ENCODE measurements around the gene COBLL1.

COBLL1 gene

DNA sequence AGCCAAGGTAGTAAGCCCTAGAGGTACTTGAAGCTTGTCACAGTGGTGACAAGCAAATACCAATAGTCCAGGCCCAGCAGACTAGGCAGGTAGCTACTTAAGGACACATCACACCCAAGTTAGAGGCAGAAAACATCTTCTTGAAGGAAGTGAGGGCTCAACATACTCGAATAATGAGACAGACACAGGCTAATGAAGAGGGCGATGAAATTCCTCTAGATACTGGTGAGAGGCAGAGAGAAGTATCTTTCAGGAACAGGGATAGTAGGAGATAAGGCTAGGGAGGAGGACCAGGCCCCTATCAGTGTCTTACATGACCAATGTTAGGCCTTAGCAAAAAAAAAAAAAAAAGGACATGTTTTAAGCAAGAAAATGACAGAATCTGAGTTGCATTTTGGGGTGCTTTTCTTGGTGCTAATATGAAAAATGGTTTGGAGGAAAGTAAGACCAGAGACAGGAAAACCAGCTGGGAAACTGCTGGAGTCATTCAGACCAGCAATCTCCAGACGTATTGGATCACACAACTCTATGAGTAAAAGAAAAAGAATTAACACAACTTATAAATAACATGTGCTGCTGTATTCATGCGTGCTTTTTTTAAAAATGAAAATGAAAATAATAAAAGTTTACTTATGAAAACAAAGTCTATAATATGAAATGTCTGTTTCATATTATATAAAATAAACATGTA lies 37.7 kb downstream of the COBLL1 start:
- TF ChIP-seq POLR2AphosphoS5 (IDR thresholded peaks at IDR 0.05; ENCODE audit: low read depth, low read length): no peak
- no peak for TF ChIP-seq TAF1 (IDR thresholded peaks at IDR 0.05; ENCODE audit: borderline replicate concordance, insufficient read depth, low read length)
- no peak for TF ChIP-seq FOXP2 (optimal IDR thresholded peaks at IDR 0.05; ENCODE audit: borderline replicate concordance, extremely low read depth, extremely low read length, insufficient read depth)
- TF ChIP-seq, protein P1, sequence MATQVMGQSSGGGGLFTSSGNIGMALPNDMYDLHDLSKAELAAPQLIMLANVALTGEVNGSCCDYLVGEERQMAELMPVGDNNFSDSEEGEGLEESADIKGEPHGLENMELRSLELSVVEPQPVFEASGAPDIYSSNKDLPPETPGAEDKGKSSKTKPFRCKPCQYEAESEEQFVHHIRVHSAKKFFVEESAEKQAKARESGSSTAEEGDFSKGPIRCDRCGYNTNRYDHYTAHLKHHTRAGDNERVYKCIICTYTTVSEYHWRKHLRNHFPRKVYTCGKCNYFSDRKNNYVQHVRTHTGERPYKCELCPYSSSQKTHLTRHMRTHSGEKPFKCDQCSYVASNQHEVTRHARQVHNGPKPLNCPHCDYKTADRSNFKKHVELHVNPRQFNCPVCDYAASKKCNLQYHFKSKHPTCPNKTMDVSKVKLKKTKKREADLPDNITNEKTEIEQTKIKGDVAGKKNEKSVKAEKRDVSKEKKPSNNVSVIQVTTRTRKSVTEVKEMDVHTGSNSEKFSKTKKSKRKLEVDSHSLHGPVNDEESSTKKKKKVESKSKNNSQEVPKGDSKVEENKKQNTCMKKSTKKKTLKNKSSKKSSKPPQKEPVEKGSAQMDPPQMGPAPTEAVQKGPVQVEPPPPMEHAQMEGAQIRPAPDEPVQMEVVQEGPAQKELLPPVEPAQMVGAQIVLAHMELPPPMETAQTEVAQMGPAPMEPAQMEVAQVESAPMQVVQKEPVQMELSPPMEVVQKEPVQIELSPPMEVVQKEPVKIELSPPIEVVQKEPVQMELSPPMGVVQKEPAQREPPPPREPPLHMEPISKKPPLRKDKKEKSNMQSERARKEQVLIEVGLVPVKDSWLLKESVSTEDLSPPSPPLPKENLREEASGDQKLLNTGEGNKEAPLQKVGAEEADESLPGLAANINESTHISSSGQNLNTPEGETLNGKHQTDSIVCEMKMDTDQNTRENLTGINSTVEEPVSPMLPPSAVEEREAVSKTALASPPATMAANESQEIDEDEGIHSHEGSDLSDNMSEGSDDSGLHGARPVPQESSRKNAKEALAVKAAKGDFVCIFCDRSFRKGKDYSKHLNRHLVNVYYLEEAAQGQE (IDR thresholded peaks at IDR 0.05; ENCODE audit: insufficient read depth in 1 of 2, low read depth in 2 of 2, low read length in 2 of 2): no peak
- TF ChIP-seq SIN3A (IDR thresholded peaks at IDR 0.05; ENCODE audit: borderline replicate concordance, insufficient read depth, low read length): no peak

DNA sequence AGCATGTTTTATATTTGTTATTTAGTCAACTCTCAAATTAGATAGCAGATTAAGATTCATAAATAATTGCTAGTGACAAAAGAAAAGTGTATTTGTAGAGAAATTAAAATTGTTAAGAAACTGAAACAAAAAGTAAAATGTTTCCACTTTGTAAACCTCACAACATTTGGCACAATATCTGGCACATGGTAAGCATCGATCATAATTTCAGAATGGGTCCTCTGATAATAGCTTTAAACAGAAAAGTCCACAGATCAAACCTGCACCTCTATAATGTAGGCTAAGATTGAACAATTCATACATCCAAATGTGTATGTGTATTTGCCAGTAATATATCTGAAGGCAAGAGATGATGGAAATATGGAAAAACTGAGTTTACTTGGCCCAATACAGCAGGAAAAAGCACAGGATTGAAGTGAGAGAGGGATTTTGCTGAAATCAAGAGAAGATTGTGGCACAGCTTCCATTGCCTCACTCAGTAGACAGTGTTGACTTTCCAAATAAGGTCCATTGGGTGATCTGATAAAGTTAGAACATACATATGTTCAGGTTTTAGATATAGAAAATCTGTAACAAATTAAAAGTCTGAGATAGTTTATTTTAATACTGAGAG lies 39.4 kb downstream of the COBLL1 start:
- no peak for TF ChIP-seq SIN3A (IDR thresholded peaks at IDR 0.05; ENCODE audit: borderline replicate concordance, insufficient read depth, low read length)
- no peak for TF ChIP-seq TAF1 (IDR thresholded peaks at IDR 0.05; ENCODE audit: borderline replicate concordance, insufficient read depth, low read length)
- TF ChIP-seq, protein P1 (IDR thresholded peaks at IDR 0.05; ENCODE audit: insufficient read depth in 1 of 2, low read depth in 2 of 2, low read length in 2 of 2): no peak
- TF ChIP-seq POLR2AphosphoS5 (IDR thresholded peaks at IDR 0.05; ENCODE audit: low read depth, low read length): no peak
- TF ChIP-seq FOXP2 (optimal IDR thresholded peaks at IDR 0.05; ENCODE audit: borderline replicate concordance, extremely low read depth, extremely low read length, insufficient read depth): no peak

DNA sequence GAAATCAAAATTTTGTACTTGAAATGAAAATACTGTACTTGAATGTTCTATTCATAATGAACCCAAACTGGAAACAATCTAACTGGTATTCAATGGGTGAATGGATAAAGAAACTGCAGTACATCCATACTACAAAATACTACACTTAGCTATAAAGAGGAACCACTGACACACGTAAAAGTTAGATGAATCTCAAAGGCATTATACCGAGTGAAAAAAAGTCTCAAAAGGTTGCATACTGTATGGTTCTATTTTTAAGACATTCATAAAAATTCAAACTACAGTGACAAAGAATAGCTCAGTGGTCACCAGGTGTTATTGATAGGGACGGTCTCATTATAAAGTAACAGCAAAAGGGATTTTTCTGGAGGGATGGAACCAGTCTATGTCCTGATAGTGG lies 41.1 kb downstream of the COBLL1 start:
- no peak for TF ChIP-seq TAF1 (IDR thresholded peaks at IDR 0.05; ENCODE audit: borderline replicate concordance, insufficient read depth, low read length)
- TF ChIP-seq POLR2AphosphoS5 (IDR thresholded peaks at IDR 0.05; ENCODE audit: low read depth, low read length): no peak
- TF ChIP-seq, protein P1 (IDR thresholded peaks at IDR 0.05; ENCODE audit: insufficient read depth in 1 of 2, low read depth in 2 of 2, low read length in 2 of 2): no peak
- TF ChIP-seq SIN3A (IDR thresholded peaks at IDR 0.05; ENCODE audit: borderline replicate concordance, insufficient read depth, low read length): no peak
- no peak for TF ChIP-seq FOXP2 (optimal IDR thresholded peaks at IDR 0.05; ENCODE audit: borderline replicate concordance, extremely low read depth, extremely low read length, insufficient read depth)

DNA sequence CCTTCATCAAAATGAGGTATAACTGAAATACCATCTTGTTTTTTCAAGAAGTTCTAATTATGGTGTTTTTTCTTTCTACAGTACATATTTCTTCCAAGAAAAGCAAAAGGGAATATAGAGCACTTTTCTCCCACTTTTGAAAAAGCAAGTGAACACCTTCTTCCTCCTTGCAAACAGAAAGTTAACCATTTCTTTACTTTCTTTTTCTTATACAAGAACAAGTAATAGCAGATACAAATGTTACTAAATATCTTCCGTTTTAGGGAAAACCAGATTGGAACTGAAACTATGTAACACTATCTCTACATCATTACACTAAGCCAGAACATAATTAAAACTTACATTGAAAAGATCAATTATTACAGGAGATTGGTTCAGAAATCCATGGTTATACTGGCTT lies 44.0 kb downstream of the COBLL1 start:
- TF ChIP-seq FOXP2 (optimal IDR thresholded peaks at IDR 0.05; ENCODE audit: borderline replicate concordance, extremely low read depth, extremely low read length, insufficient read depth): no peak
- no peak for TF ChIP-seq SIN3A (IDR thresholded peaks at IDR 0.05; ENCODE audit: borderline replicate concordance, insufficient read depth, low read length)
- no peak for TF ChIP-seq POLR2AphosphoS5 (IDR thresholded peaks at IDR 0.05; ENCODE audit: low read depth, low read length)

DNA sequence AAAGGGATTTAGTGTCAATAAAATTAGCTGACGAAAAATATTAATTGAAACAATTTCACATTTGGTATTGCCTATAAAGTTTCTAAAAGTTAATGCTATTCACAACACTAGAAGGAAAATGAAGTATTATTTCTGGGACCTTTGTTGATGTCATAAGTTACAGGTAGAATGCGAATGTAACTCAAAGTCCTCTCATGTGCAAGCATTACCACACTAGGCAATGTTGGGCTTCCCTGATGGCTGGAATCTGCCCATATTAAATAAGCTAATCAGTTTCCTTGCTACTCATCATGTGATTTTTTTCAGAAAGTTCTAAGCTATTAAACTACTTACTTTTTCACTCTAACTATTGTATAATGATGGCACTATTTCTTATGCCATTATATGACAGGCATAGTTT lies 44.6 kb downstream of the COBLL1 start:
- no peak for TF ChIP-seq TAF1 (IDR thresholded peaks at IDR 0.05; ENCODE audit: borderline replicate concordance, insufficient read depth, low read length)
- no peak for TF ChIP-seq FOXP2 (optimal IDR thresholded peaks at IDR 0.05; ENCODE audit: borderline replicate concordance, extremely low read depth, extremely low read length, insufficient read depth)
- TF ChIP-seq SIN3A (IDR thresholded peaks at IDR 0.05; ENCODE audit: borderline replicate concordance, insufficient read depth, low read length): no peak
- TF ChIP-seq, protein P1 (IDR thresholded peaks at IDR 0.05; ENCODE audit: insufficient read depth in 1 of 2, low read depth in 2 of 2, low read length in 2 of 2): no peak
- no peak for TF ChIP-seq POLR2AphosphoS5 (IDR thresholded peaks at IDR 0.05; ENCODE audit: low read depth, low read length)
